Nephron progenitor cell (in vitro differentiated cells): ENCODE measurements around the gene PRKAG3.

Source experiments
- DNase-seq: peaks from one replicate; pipeline ENCODE4 v3.0.0; 2021
- H3K27ac Mint-ChIP-seq: 2 replicates; pipeline ENCODE4 v1.8.0; 2021; ENCODE audit warnings: mild to moderate bottlenecking, moderate library complexity, mixed read lengths
- H3K27me3 Mint-ChIP-seq: 2 replicates; pipeline ENCODE4 v1.8.0; 2021; ENCODE audit warnings: mild to moderate bottlenecking, low read depth, mixed read lengths; ENCODE audit not compliant: poor library complexity
- H3K36me3 Mint-ChIP-seq: 2 replicates; pipeline ENCODE4 v1.8.0; 2021; ENCODE audit warnings: low read depth, mixed read lengths
- H3K4me1 Mint-ChIP-seq: 2 replicates; pipeline ENCODE4 v1.8.0; 2021; ENCODE audit warnings: mixed read lengths
- H3K4me3 Mint-ChIP-seq: 2 replicates; pipeline ENCODE4 v1.8.0; 2021; ENCODE audit warnings: mild to moderate bottlenecking, moderate library complexity, mixed read lengths
- H3K9me3 Mint-ChIP-seq: 2 replicates; pipeline ENCODE4 v1.8.0; 2021; ENCODE audit warnings: mild to moderate bottlenecking, moderate library complexity, mixed read lengths
- TF ChIP-seq, protein P1 (sequence below): fragments of 200-600 bp; sonication (generic); IDR thresholded peaks from 2 replicates; pipeline ENCODE4 v1.5.0; 2021; ENCODE audit warnings: antibody characterized with exemption

PRKAG3 gene

DNA sequence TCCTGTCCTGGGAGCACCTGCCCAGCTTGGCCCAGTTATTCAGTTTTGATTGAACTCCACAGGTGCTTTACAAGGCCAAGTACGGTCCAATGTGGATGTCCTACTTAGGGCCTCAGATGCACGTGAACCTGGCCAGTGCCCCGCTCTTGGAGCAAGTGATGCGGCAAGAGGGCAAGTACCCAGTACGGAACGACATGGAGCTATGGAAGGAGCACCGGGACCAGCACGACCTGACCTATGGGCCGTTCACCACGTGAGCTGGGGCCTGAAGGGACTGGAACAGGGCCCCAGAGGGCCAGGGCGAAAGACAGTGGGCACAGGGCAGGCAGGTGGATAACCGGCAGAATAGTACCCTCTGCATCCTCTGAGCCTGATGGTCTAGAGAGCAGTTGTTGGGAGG, 22.1 kb downstream of the PRKAG3 start:
- TF ChIP-seq, protein P1, sequence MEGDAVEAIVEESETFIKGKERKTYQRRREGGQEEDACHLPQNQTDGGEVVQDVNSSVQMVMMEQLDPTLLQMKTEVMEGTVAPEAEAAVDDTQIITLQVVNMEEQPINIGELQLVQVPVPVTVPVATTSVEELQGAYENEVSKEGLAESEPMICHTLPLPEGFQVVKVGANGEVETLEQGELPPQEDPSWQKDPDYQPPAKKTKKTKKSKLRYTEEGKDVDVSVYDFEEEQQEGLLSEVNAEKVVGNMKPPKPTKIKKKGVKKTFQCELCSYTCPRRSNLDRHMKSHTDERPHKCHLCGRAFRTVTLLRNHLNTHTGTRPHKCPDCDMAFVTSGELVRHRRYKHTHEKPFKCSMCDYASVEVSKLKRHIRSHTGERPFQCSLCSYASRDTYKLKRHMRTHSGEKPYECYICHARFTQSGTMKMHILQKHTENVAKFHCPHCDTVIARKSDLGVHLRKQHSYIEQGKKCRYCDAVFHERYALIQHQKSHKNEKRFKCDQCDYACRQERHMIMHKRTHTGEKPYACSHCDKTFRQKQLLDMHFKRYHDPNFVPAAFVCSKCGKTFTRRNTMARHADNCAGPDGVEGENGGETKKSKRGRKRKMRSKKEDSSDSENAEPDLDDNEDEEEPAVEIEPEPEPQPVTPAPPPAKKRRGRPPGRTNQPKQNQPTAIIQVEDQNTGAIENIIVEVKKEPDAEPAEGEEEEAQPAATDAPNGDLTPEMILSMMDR = no peak
- H3K36me3 Mint-ChIP-seq = peaks cover 14% of the 10 kb centered on the region
- H3K27me3 Mint-ChIP-seq = peaks cover 2% of the 10 kb centered on the region
- DNase-seq = no peak
- H3K9me3 Mint-ChIP-seq = peaks cover 9% of the 10 kb centered on the region
- no peak overlapping the region for H3K4me3 Mint-ChIP-seq
- H3K27ac Mint-ChIP-seq = no peak overlapping the region
- H3K4me1 Mint-ChIP-seq = peaks cover 18% of the 10 kb centered on the region

DNA sequence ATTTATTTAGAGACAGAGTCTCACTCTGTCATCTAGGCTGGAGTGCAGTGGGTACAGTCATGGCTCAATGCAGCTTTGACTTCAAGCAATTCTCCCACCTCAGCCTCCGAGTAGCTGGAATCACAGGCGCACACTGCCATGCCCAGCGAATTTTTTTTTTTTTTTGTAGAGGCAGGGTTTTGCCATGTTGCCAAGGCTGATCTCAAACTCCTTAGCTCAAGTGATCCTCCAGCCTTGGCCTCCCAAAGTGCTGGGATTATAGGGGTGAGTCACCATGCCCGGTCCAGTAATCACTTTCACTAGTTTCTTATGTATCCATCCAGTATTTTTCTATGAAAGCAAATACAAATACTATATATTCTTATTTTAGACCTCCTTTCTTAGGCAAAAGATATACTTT, 24.0 kb downstream of the PRKAG3 start:
- H3K27me3 Mint-ChIP-seq = no peaks in the 10 kb centered on the region
- no peak overlapping the region for H3K27ac Mint-ChIP-seq
- H3K4me3 Mint-ChIP-seq = no peak overlapping the region
- TF ChIP-seq, protein P1 = no peak
- DNase-seq = no peak
- H3K9me3 Mint-ChIP-seq = peaks cover 18% of the 10 kb centered on the region
- peaks cover 14% of the 10 kb centered on the region for H3K36me3 Mint-ChIP-seq
- H3K4me1 Mint-ChIP-seq = peaks cover 18% of the 10 kb centered on the region

DNA sequence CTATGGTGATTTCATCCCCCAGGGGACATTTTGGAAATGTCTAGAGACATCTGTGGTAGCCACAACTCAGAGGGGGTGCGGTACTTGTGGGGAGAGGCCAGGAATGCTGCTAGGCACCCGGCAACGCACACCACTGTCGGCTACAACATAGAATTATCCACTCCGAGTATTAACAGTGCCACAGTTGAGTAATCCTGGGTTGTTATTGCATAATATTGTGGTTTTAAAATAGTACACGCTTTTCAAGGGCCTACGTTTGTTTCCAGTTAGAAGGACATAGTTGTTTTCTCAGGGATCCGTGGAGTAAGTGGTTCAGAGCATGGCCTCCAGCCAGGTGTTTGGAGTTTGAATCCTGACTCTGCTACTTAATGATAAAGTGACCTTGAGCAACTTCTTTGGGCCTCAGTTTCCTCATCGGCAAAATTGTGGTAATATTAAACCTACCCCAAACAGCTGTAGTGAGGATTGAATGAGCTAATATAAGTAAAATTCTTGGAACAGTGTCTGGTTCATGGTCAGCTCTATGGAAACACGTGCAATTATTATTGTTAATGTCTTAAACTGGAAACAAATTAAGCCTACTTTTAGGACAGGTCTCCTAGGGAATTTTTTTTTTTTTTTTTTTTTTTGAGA, 25.1 kb downstream of the PRKAG3 start:
- Mint-ChIP-seq H3K9me3 (peaks cover 18% of the 10 kb centered on the region), H3K36me3 (peaks cover 14% of the 10 kb centered on the region), H3K27ac (no peak overlapping the region), H3K27me3 (no peaks in the 10 kb centered on the region), H3K4me3 (no peak overlapping the region), H3K4me1 (peaks cover 25% of the 10 kb centered on the region)
- DNase-seq = no peak
- TF ChIP-seq, protein P1 = no peak

DNA sequence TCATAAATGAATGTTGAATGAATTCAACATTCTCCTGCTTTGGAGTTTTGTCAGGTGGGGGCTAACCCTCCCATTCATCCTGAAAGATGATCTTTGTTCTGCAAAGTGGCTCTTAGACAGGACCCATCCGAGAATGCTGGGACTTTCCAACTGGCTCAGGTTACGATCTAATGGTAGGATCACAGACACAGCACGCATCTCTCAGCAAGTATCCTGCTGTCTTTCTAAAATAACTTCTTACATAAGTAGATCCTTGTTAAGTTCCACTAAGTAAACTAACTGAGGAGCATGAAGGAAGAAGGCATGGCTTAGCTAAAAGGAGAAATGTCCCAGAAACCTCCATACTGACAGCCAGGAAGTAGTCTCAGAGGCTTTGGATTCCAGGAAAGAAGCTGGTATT, 26.0 kb downstream of the PRKAG3 start:
- H3K4me3 Mint-ChIP-seq = peak overlapping the region; percentile 36
- DNase-seq = no peak

DNA sequence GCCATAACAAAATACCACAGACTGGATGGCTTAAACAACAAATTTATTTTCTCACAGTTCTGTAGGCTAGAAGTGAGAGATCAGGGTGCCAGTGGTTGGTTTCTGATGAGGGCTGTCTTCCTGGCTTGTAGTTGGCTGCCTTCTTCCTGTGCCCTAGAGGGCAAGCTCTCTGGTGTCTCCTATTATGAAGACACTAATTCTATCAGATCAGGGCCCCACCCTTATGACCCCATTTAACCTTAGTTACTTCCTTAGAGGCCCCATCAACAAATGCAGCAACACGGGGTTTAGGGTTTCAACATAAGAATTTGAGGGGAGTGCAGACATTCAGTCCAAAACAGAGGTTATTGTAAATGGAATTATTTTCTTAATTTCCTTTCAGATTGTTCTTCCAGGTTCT, 26.8 kb downstream of the PRKAG3 start:
- no peak for DNase-seq
- peaks cover 14% of the 10 kb centered on the region for H3K36me3 Mint-ChIP-seq
- H3K27ac Mint-ChIP-seq = no peak overlapping the region
- H3K9me3 Mint-ChIP-seq = peaks cover 18% of the 10 kb centered on the region
- peaks cover 28% of the 10 kb centered on the region for H3K4me1 Mint-ChIP-seq
- H3K27me3 Mint-ChIP-seq = no peaks in the 10 kb centered on the region
- no peak overlapping the region for H3K4me3 Mint-ChIP-seq
- TF ChIP-seq, protein P1 = no peak

More for the DNA sequence above, 26.0 kb downstream of the PRKAG3 start:
- H3K36me3 Mint-ChIP-seq = peaks cover 14% of the 10 kb centered on the region
- TF ChIP-seq, protein P1 = no peak
- H3K27ac Mint-ChIP-seq = peak overlapping the region; percentile 48
- peaks cover 18% of the 10 kb centered on the region for H3K9me3 Mint-ChIP-seq
- no peaks in the 10 kb centered on the region for H3K27me3 Mint-ChIP-seq
- peaks cover 25% of the 10 kb centered on the region for H3K4me1 Mint-ChIP-seq

DNA sequence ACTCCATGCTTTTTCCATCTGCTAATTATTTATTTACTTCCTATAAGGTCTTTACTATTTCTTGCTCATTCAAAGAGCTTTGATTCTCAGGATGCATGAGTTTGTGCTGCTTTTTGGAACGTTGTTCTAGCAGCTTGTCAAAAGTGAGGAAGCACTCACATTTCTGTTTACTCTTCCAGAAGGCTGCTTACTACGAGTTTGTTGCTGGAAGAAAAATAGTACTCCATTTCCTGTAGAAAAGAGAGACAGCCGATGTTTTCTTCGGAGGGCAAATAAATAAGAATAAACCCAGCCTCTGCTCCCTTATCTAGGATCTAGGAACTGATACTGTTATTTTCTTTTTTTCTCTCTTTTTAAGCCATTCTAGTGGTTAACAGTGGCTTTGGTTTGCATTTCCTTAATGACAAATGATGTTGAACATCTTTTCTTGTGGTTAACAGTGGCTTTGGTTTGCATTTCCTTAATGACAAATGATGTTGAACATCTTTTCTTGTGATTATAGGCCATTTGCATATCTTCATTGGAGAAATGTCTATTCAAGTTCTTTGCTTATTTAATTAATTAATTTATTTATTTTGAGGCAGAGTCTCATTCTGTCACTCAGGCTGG, 29.1 kb downstream of the PRKAG3 start:
- no peak for DNase-seq
- Mint-ChIP-seq H3K27ac (no peak overlapping the region), H3K9me3 (peaks cover 18% of the 10 kb centered on the region), H3K36me3 (peaks cover 14% of the 10 kb centered on the region), H3K4me1 (peaks cover 39% of the 10 kb centered on the region), H3K4me3 (no peak overlapping the region), H3K27me3 (no peaks in the 10 kb centered on the region)
- TF ChIP-seq, protein P1 = no peak
